K562 (cell line): Measurements from ENCODE around the gene DGCR2. TPM values are rescaled to one million over a fixed set of nuclear protein-coding genes. Genes with fewer than 3 reads are reported as not detected.
A peak's percentile ranks its signal among the peaks of the same experiment; 100 is the strongest.

Source experiments
- AFF1 ChIP-seq, 2 experiments: fragments of 450-650 bp; IDR thresholded peaks; 2 replicates each; pipeline ENCODE4 v1.6.1; 2018; ENCODE audit warnings: mild to moderate bottlenecking in 2 of 2, low read depth in 1 of 2; ENCODE audit not compliant: partially characterized antibody in 2 of 2
- CTCF ChIP-seq, 3 experiments: IDR thresholded peaks in 2 of 3; conservative IDR thresholded peaks in 1 of 3; 2 replicates each; pipeline ENCODE4 v1.5.1; 2011 to 2012; ENCODE audit warnings: low read length in 3 of 3, mild to moderate bottlenecking in 3 of 3, control low read depth in 2 of 3, improper control_type of control experiment in 1 of 3, inconsistent platforms in 1 of 3, low read depth in 1 of 3, mixed read lengths in 1 of 3, moderate library complexity in 1 of 3; ENCODE audit not compliant: insufficient read depth in 2 of 3
- LEF1 ChIP-seq: fragments of 450-650 bp; IDR thresholded peaks from 2 replicates; pipeline ENCODE4 v1.6.1; 2016; ENCODE audit warnings: mild to moderate bottlenecking
- RREB1 ChIP-seq: fragments of 250-450 bp; sonication (Bioruptor Pico); IDR thresholded peaks from 2 replicates; pipeline ENCODE4 v1.4.0; 2020
- SREBF2 ChIP-seq: sonication (generic); formaldehyde crosslinking; IDR thresholded peaks from 2 replicates; pipeline ENCODE4 v1.4.0; 2020; ENCODE audit warnings: mild to moderate bottlenecking, missing genetic modification reagents
- SRF ChIP-seq, 2 experiments: fragments of 250-450, 450-650 bp in 1 of 2; sonication (Bioruptor Pico) in 1 of 2; sonication (generic) in 1 of 2; formaldehyde crosslinking; IDR thresholded peaks; 2 replicates each; pipeline versions ENCODE4 v1.5.0 to v1.5.1; 2020 to 2022; ENCODE audit warnings: mild to moderate bottlenecking in 1 of 2, missing genetic modification reagents in 1 of 2
- TAF1 ChIP-seq: IDR thresholded peaks from 2 replicates; pipeline ENCODE4 v1.6.1; 2011; ENCODE audit warnings: mild to moderate bottlenecking, low read length, moderate library complexity; ENCODE audit not compliant: insufficient read depth, control insufficient read depth, severe bottlenecking; ENCODE audit errors: extremely low read depth
- ZNF175 ChIP-seq: fragments of 200-800 bp; sonication (Bioruptor generic); IDR thresholded peaks from 2 replicates; pipeline ENCODE4 v1.6.1; 2016; ENCODE audit warnings: low read depth, mild to moderate bottlenecking, missing genetic modification characterization, missing compliant biosample characterization
- ZNF184 ChIP-seq: sonication (generic); formaldehyde crosslinking; IDR thresholded peaks from 2 replicates; pipeline ENCODE4 v1.5.0; 2020; ENCODE audit warnings: missing genetic modification reagents
- ZNF507 ChIP-seq: conservative IDR thresholded peaks from 2 replicates; pipeline ENCODE4 v1.6.1; 2017; ENCODE audit warnings: missing genetic modification characterization, missing compliant biosample characterization
- ZNF589 ChIP-seq: fragments of 200-800 bp; sonication (Bioruptor generic); IDR thresholded peaks from 2 replicates; pipeline ENCODE4 v1.6.1; 2016; ENCODE audit warnings: low read depth, missing genetic modification characterization, missing compliant biosample characterization
- ZNF764 ChIP-seq: fragments of 250-450 bp; sonication (Bioruptor Pico); IDR thresholded peaks from 2 replicates; pipeline ENCODE4 v1.4.0; 2020; ENCODE audit warnings: low read depth, mild to moderate bottlenecking, moderate library complexity
- polyA plus RNA-seq, 8 experiments: library from polyadenylated mRNA; depleted of rRNA in 4 of 8; stranded (reverse) in 5 of 8; unstranded in 3 of 8; fragments of >200 nt; fragmentation: Nextera tagmentation in 2 of 8; fragmentation: Illumina TruSeq in 1 of 8; extraction: Ambion mirVana in 2 of 8; extraction: Trizol in 1 of 8; gene quantifications; 2 replicates each; pipeline versions ENCODE4 v1.2.1 to v1.2.3, GENCODE V29; 2011 to 2014; ENCODE audit warnings: inconsistent platforms in 1 of 8, missing spikeins in 1 of 8
- total RNA-seq, 7 experiments: library from RNA; depleted of rRNA in 6 of 7; stranded (reverse); fragments of >200 nt in 6 of 7; fragmentation: Illumina TruSeq in 2 of 7; extraction: Trizol in 2 of 7; gene quantifications; 2 replicates each; pipeline versions ENCODE4 v1.2.1 to v1.2.3, GENCODE V29; 2011 to 2021; ENCODE audit warnings: low replicate concordance in 1 of 7

The DGCR2 gene
- total and polyA plus RNA-seq, 9 of the 15 experiments (the other 6 are each of a cell fraction or from before 2014, with no cell fraction given) = 0.69 to 101 (median 56.4) TPM

GRCh38 chr22:19115628-19116027 lies 6.6 kb downstream of the DGCR2 start (continued):
- TF ChIP-seq AFF1 (IDR thresholded peaks at IDR 0.05; ENCODE audit: low read depth in 1 of 2, partially characterized antibody in 2 of 2) (no peak), CTCF (IDR thresholded peaks at IDR 0.05 in 2 of 3, conservative IDR thresholded peaks at IDR 0.05 in 1 of 3; ENCODE audit: insufficient read depth in 2 of 3, low read depth in 1 of 3, low read length in 3 of 3) (peak; percentile 56 to 75 (median 58)), SRF (CRISPR knock-in tag; IDR thresholded peaks at IDR 0.05) (no peak), ZNF175 (CRISPR knock-in tag) (no peak), ZNF184 (no peak), ZNF589 (CRISPR knock-in tag) (no peak), SREBF2 (CRISPR knock-in tag) (no peak), TAF1 (no peak), RREB1 (CRISPR knock-in tag) (no peak), ZNF764 (CRISPR knock-in tag) (no peak), LEF1 (no peak), ZNF507 (tag) (no peak)
